GM23338 (cell line): ENCODE results near the gene WDR87. TPM values are rescaled to one million over a fixed set of nuclear protein-coding genes. Genes with fewer than 3 reads are reported as not detected.

Experiments used
- ATAC-seq: fragments of 200-7000 bp; cut with Tn5 transposase; 3 replicates; pipeline ENCODE4 v1.9.1; 2020
- DNase-seq: peaks from one replicate; pipeline ENCODE4 v3.0.0-alpha.2; 2015; ENCODE audit warnings: low spot score
- H2AFZ ChIP-seq: fragments of 200-600 bp; sonication (generic); 2 replicates; pipeline ENCODE4 v1.8.0; 2016; ENCODE audit warnings: antibody characterized with exemption, mild to moderate bottlenecking, moderate library complexity
- H3F3A ChIP-seq: fragments of 200-600 bp; sonication (generic); replicated peaks from 2 replicates; pipeline ENCODE4 v1.8.0; 2017; ENCODE audit warnings: antibody characterized with exemption, mixed run types, low read depth
- H3K27ac ChIP-seq: fragments of 200-600 bp; sonication (generic); 2 replicates; pipeline ENCODE4 v1.6.1; 2016; ENCODE audit warnings: low read depth
- H3K27me3 ChIP-seq: fragments of 200-600 bp; sonication (generic); 2 replicates; pipeline ENCODE4 v1.8.0; 2016; ENCODE audit warnings: mild to moderate bottlenecking, mixed run types, moderate library complexity; ENCODE audit not compliant: insufficient read depth
- H3K36me3 ChIP-seq: fragments of 200-600 bp; sonication (generic); 2 replicates; pipeline ENCODE4 v1.8.0; 2016; ENCODE audit warnings: mild to moderate bottlenecking; ENCODE audit not compliant: insufficient read depth
- H3K4me1 ChIP-seq: fragments of 200-600 bp; sonication (generic); 2 replicates; pipeline ENCODE4 v1.8.0; 2016; ENCODE audit warnings: mild to moderate bottlenecking, moderate library complexity; ENCODE audit not compliant: insufficient read depth
- H3K4me2 ChIP-seq: fragments of 200-600 bp; sonication (generic); 2 replicates; pipeline ENCODE4 v1.7.1; 2017; ENCODE audit warnings: mixed run types
- H3K4me3 ChIP-seq: fragments of 200-600 bp; sonication (generic); 2 replicates; pipeline ENCODE4 v1.6.1; 2016; ENCODE audit warnings: mixed run types
- H3K79me2 ChIP-seq: fragments of 200-600 bp; sonication (generic); replicated peaks from 2 replicates; pipeline ENCODE4 v1.8.0; 2017; ENCODE audit warnings: mild to moderate bottlenecking; ENCODE audit not compliant: insufficient read depth
- H3K9me2 ChIP-seq: fragments of 200-600 bp; sonication (generic); 2 replicates; pipeline ENCODE4 v1.8.0; 2017; ENCODE audit not compliant: insufficient read depth
- H4K20me1 ChIP-seq: fragments of 200-600 bp; sonication (generic); replicated peaks from 2 replicates; pipeline ENCODE4 v1.8.0; 2017; ENCODE audit warnings: mild to moderate bottlenecking; ENCODE audit not compliant: insufficient read depth
- H3K27ac Mint-ChIP-seq: 2 replicates; pipeline ENCODE4 v1.8.0; 2020; ENCODE audit warnings: inconsistent platforms, mild to moderate bottlenecking, moderate library complexity, mixed read lengths
- H3K27me3 Mint-ChIP-seq: 3 replicates; pipeline ENCODE4 v1.8.0; 2022; ENCODE audit warnings: low read depth, mild to moderate bottlenecking, moderate library complexity, mixed read lengths, inconsistent platforms; ENCODE audit not compliant: insufficient read depth, poor library complexity
- H3K36me3 Mint-ChIP-seq: 3 replicates; pipeline ENCODE4 v1.8.0; 2021; ENCODE audit warnings: low read depth, mild to moderate bottlenecking, inconsistent platforms, moderate library complexity, mixed read lengths
- H3K4me1 Mint-ChIP-seq: 3 replicates; pipeline ENCODE4 v1.8.0; 2020; ENCODE audit warnings: mild to moderate bottlenecking, inconsistent platforms, mixed read lengths
- H3K4me3 Mint-ChIP-seq: 3 replicates; pipeline ENCODE4 v1.8.0; 2021; ENCODE audit warnings: moderate library complexity, mild to moderate bottlenecking, inconsistent platforms, mixed read lengths
- H3K9me3 Mint-ChIP-seq: 3 replicates; pipeline ENCODE4 v1.8.0; 2020; ENCODE audit warnings: moderate library complexity, mild to moderate bottlenecking, inconsistent platforms, mixed read lengths
- CREB1 ChIP-seq: fragments of 250-450 bp; sonication (Bioruptor Pico); IDR thresholded peaks from 2 replicates; pipeline ENCODE4 v1.5.0; 2020; ENCODE audit warnings: low read depth, mild to moderate bottlenecking, moderate library complexity
- EZH2phosphoT487 ChIP-seq: fragments of 200-600 bp; sonication (generic); IDR thresholded peaks from one replicate; pipeline ENCODE4 v1.8.1; 2018; ENCODE audit warnings: antibody characterized with exemption; ENCODE audit not compliant: unreplicated experiment
- NANOG ChIP-seq: IDR thresholded peaks from 2 replicates; pipeline ENCODE4 v1.6.1; 2016; ENCODE audit warnings: antibody characterized with exemption, borderline replicate concordance
- polyA plus RNA-seq: library from polyadenylated mRNA; unstranded; fragments of >200 nt; fragmentation: Nextera tagmentation; extraction: Ambion mirVana; gene quantifications from 2 replicates; pipeline ENCODE4 v1.2.1, GENCODE V29; 2016
- total RNA-seq: library from RNA; depleted of rRNA; stranded (reverse); fragments of >200 nt; shearing (Covaris generic); gene quantifications from 2 replicates; pipeline ENCODE4 v1.2.3, GENCODE V29; 2014
- TF ChIP-seq, protein P1 (sequence below): fragments of 250-450 bp; sonication (Bioruptor Pico); IDR thresholded peaks from 2 replicates; pipeline ENCODE4 v1.5.0; 2020; ENCODE audit warnings: mild to moderate bottlenecking, moderate library complexity

WDR87 gene
- total and polyA plus RNA-seq, 2 experiments from 2014 or later: 0.02 TPM; not detected in 1

DNA sequence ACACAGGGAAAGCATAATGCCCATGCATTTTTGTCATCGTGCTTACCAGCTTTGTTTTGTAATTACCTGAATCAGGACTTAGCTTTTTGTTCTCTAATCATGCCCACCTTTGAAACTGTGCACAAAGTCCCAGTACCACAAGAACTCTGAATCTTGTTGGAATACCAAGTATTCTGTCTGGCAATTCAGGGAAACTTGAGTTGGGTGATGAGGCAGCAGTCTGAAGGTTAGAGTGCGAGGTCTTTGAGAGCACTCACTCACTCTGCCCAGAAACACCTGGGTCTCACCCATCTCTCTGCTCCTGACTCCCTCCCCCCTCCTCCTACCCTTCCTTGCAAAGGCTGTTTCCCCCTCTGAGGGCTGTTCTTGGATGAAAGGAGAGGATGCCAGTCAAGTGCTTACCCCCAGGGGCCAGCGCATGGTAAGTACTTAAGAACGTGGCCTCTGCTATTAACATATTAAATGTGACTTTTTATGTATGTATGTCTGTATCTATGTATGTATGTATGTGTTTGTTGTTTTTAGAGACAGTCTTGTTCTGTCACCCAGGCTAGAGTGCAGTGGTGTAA is 23.0 kb upstream of the WDR87 start (continued):
- TF ChIP-seq, protein P1, sequence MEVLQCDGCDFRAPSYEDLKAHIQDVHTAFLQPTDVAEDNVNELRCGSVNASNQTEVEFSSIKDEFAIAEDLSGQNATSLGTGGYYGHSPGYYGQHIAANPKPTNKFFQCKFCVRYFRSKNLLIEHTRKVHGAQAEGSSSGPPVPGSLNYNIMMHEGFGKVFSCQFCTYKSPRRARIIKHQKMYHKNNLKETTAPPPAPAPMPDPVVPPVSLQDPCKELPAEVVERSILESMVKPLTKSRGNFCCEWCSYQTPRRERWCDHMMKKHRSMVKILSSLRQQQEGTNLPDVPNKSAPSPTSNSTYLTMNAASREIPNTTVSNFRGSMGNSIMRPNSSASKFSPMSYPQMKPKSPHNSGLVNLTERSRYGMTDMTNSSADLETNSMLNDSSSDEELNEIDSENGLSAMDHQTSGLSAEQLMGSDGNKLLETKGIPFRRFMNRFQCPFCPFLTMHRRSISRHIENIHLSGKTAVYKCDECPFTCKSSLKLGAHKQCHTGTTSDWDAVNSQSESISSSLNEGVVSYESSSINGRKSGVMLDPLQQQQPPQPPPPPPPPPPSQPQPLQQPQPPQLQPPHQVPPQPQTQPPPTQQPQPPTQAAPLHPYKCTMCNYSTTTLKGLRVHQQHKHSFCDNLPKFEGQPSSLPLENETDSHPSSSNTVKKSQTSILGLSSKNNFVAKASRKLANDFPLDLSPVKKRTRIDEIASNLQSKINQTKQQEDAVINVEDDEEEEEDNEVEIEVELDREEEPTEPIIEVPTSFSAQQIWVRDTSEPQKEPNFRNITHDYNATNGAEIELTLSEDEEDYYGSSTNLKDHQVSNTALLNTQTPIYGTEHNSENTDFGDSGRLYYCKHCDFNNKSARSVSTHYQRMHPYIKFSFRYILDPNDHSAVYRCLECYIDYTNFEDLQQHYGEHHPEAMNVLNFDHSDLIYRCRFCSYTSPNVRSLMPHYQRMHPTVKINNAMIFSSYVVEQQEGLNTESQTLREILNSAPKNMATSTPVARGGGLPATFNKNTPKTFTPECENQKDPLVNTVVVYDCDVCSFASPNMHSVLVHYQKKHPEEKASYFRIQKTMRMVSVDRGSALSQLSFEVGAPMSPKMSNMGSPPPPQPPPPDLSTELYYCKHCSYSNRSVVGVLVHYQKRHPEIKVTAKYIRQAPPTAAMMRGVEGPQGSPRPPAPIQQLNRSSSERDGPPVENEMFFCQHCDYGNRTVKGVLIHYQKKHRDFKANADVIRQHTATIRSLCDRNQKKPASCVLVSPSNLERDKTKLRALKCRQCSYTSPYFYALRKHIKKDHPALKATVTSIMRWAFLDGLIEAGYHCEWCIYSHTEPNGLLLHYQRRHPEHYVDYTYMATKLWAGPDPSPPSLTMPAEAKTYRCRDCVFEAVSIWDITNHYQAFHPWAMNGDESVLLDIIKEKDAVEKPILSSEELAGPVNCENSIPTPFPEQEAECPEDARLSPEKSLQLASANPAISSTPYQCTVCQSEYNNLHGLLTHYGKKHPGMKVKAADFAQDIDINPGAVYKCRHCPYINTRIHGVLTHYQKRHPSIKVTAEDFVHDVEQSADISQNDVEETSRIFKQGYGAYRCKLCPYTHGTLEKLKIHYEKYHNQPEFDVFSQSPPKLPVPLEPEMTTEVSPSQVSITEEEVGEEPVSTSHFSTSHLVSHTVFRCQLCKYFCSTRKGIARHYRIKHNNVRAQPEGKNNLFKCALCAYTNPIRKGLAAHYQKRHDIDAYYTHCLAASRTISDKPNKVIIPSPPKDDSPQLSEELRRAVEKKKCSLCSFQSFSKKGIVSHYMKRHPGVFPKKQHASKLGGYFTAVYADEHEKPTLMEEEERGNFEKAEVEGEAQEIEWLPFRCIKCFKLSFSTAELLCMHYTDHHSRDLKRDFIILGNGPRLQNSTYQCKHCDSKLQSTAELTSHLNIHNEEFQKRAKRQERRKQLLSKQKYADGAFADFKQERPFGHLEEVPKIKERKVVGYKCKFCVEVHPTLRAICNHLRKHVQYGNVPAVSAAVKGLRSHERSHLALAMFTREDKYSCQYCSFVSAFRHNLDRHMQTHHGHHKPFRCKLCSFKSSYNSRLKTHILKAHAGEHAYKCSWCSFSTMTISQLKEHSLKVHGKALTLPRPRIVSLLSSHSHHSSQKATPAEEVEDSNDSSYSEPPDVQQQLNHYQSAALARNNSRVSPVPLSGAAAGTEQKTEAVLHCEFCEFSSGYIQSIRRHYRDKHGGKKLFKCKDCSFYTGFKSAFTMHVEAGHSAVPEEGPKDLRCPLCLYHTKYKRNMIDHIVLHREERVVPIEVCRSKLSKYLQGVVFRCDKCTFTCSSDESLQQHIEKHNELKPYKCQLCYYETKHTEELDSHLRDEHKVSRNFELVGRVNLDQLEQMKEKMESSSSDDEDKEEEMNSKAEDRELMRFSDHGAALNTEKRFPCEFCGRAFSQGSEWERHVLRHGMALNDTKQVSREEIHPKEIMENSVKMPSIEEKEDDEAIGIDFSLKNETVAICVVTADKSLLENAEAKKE (CRISPR knock-in tag): no peak

DNA sequence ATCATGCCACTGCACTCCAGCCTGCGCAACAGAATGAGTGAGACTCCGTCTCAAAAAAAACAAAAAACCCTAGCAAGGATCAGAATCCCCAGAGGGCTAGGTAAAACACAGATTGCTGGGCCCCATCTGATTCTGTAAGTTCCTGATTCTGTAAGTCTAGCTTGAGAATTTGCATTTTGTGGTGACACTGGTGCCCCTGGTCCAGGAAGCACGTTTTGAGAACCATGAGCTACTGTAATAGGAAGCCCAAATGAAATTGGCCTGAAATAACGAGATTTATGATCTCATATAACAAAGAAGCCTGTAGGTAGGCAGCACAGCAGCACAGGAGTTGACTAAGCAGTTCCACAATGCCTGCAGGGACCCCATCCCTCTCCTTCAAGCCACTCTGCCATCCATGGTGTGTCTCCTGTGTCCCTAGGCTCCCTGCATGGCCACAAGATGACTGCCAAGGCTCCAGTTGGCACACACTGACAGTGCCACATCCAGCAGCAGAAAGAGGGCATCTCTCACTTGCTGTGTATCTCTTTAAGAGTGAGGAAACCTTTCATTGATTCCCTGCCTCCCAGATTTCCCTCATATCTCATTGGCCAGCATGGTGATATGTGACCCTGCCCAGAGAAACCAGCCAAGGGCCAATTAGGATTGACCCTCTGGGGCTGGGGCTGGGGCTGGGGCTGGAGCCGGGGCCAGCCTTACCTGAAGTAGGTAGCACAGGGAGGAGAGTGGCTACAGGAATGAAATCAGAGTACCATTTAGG is 22.3 kb upstream of the WDR87 start:
- Histone ChIP-seq H3K27me3 (no peaks in the 10 kb centered on the region), H3K4me1 (peaks cover 58% of the 10 kb centered on the region), H3F3A (peaks cover 11% of the 10 kb centered on the region), H3K4me3 (0 out of 2 replicates have a peak overlapping the region, but pooled peaks have one; percentile 29), H3K9me2 (no peaks in the 10 kb centered on the region), H3K27ac (peak overlapping the region; percentile 68), H3K4me2 (peak overlapping the region; percentile 56; the same call in 1 of the 2 replicates), H3K79me2 (peaks cover 79% of the 10 kb centered on the region), H3K36me3 (no peaks in the 10 kb centered on the region), H4K20me1 (no peaks in the 10 kb centered on the region; the same call in 1 of the 2 replicates), H2AFZ (no peak overlapping the region)
- H3K27ac Mint-ChIP-seq: peak overlapping the region; percentile 29; the same call in 1 of the 2 replicates
- H3K36me3 Mint-ChIP-seq: peaks cover 10% of the 10 kb centered on the region; the same call in 1 of the 3 replicates
- peaks cover 8% of the 10 kb centered on the region for H3K27me3 Mint-ChIP-seq
- peaks cover 3% of the 10 kb centered on the region; the same call in 1 of the 3 replicates for H3K9me3 Mint-ChIP-seq
- H3K4me1 Mint-ChIP-seq: peaks cover 66% of the 10 kb centered on the region
- ATAC-seq (peak; percentile 55), DNase-seq (peak; percentile 67)
- TF ChIP-seq, protein P1 (CRISPR knock-in tag): no peak
- no peak for TF ChIP-seq CREB1 (CRISPR knock-in tag)
- no peak for TF ChIP-seq EZH2phosphoT487
- TF ChIP-seq NANOG: no peak
- peak overlapping the region; percentile 43; the same call in 1 of the 3 replicates for H3K4me3 Mint-ChIP-seq
